H1 (cell line): Measurements from ENCODE around the gene HMCES. TPM values are rescaled to one million over a fixed set of nuclear protein-coding genes. Genes with fewer than 3 reads are reported as not detected.

Source experiments
- CTCF ChIA-PET: fragments of 300-600 bp; sonication (Branson Sonifier 250); formaldehyde crosslinking; loops from one replicate; lab custom pipeline; 2021; ENCODE audit not compliant: partially characterized antibody; lab: Charles Lee
- POLR2A ChIA-PET: fragments of 300-600 bp; sonication (Branson Sonifier 250); formaldehyde crosslinking; loops from one replicate; lab custom pipeline; 2021; ENCODE audit warnings: inconsistent platforms; ENCODE audit not compliant: partially characterized antibody; lab: Charles Lee
- DNase-seq, 2 experiments: peaks; one replicate each; pipeline versions ENCODE4 v3.0.0 to v3.0.0-alpha.2; 2010 to 2022; ENCODE audit warnings: low spot score in 2 of 2, low read depth in 1 of 2, mixed read lengths in 1 of 2
- FAIRE-seq: peaks from 2 replicates; lab custom pipeline; 2011; peaks lifted over from hg19 to GRCh38; lab: Jason Lieb, UNC
- H2AFZ ChIP-seq: 2 replicates; pipeline ENCODE4 v1.8.1; 2012; ENCODE audit warnings: low read length, inconsistent platforms
- H2AK5ac ChIP-seq: 2 replicates; pipeline ENCODE4 v1.6.1; 2013; ENCODE audit warnings: low read depth, low read length
- H2BK120ac ChIP-seq: replicated peaks from 2 replicates; pipeline ENCODE3; 2013; ENCODE audit warnings: low read depth, low read length, inconsistent platforms
- H2BK12ac ChIP-seq: 2 replicates; pipeline ENCODE4 v1.6.1; 2013; ENCODE audit warnings: low read depth, low read length
- H2BK15ac ChIP-seq: 2 replicates; pipeline ENCODE4 v1.6.1; 2013; ENCODE audit warnings: low read length
- H2BK20ac ChIP-seq: 2 replicates; pipeline ENCODE4 v1.6.1; 2013; ENCODE audit warnings: low read length
- H2BK5ac ChIP-seq: 2 replicates; pipeline ENCODE4 v1.6.1; 2013; ENCODE audit warnings: low read depth, low read length
- H3K14ac ChIP-seq: 2 replicates; pipeline ENCODE4 v1.6.1; 2013; ENCODE audit warnings: inconsistent platforms; ENCODE audit not compliant: insufficient read length
- H3K18ac ChIP-seq: 2 replicates; pipeline ENCODE4 v1.6.1; 2013; ENCODE audit warnings: low read length; ENCODE audit errors: extremely low read depth
- H3K23ac ChIP-seq: 2 replicates; pipeline ENCODE4 v1.6.1; 2013; ENCODE audit warnings: inconsistent platforms; ENCODE audit not compliant: insufficient read length
- H3K23me2 ChIP-seq: 2 replicates; pipeline ENCODE4 v1.6.1; 2013; ENCODE audit warnings: low read depth, low read length
- H3K27ac ChIP-seq: 2 replicates; pipeline ENCODE4 v1.6.1; 2011; ENCODE audit warnings: low read depth, low read length, inconsistent platforms
- H3K27me3 ChIP-seq, 4 experiments: replicated peaks in 1 of 4; 1 replicate in 1 of 4; 2 replicates in 3 of 4; pipeline versions ENCODE4 v1.6.1 to v1.8.1; 2011 to 2013; ENCODE audit warnings: low read length in 3 of 4, mild to moderate bottlenecking in 3 of 4, inconsistent platforms in 2 of 4, mixed read lengths in 2 of 4, moderate library complexity in 1 of 4; ENCODE audit not compliant: control insufficient read depth in 3 of 4, insufficient read depth in 3 of 4; ENCODE audit errors: extremely low read depth in 1 of 4
- H3K36me3 ChIP-seq, 4 experiments: 2 replicates each; pipeline versions ENCODE4 v1.6.1 to v1.8.1; 2011 to 2013; ENCODE audit warnings: mild to moderate bottlenecking in 4 of 4, low read length in 3 of 4, moderate library complexity in 2 of 4, control low read depth in 1 of 4, inconsistent platforms in 1 of 4; ENCODE audit not compliant: insufficient read depth in 4 of 4, control insufficient read depth in 2 of 4
- H3K4ac ChIP-seq: replicated peaks from 2 replicates; pipeline ENCODE3; 2013; ENCODE audit warnings: low read length, low read depth, mixed read lengths, inconsistent platforms; ENCODE audit not compliant: insufficient read length
- H3K4me1 ChIP-seq, 4 experiments: replicated peaks in 1 of 4; 1 replicate in 1 of 4; 2 replicates in 3 of 4; pipeline versions ENCODE4 v1.6.1 to v1.8.1; 2011 to 2013; ENCODE audit warnings: low read length in 3 of 4, inconsistent platforms in 2 of 4, mixed read lengths in 1 of 4; ENCODE audit not compliant: insufficient read depth in 4 of 4, control insufficient read depth in 3 of 4
- H3K4me2 ChIP-seq, 2 experiments: 2 replicates each; pipeline versions ENCODE4 v1.6.1 to v1.8.1; 2011 to 2013; ENCODE audit warnings: low read depth in 2 of 2, low read length in 2 of 2, control low read depth in 1 of 2, inconsistent platforms in 1 of 2, mild to moderate bottlenecking in 1 of 2; ENCODE audit not compliant: insufficient read depth in 1 of 2
- H3K4me3 ChIP-seq, 4 experiments: fragments of 200-600, 300-600 bp in 1 of 4; sonication (generic), shearing (Covaris generic), sonication (Bioruptor Twin) in 1 of 4; 2 replicates each; pipeline versions ENCODE4 v1.5.1 to v1.8.1; 2011 to 2016; ENCODE audit warnings: low read length in 4 of 4, low read depth in 3 of 4, control low read depth in 2 of 4, inconsistent platforms in 2 of 4, mild to moderate bottlenecking in 2 of 4, mixed read lengths in 1 of 4, moderate library complexity in 1 of 4; ENCODE audit not compliant: insufficient read depth in 2 of 4; ENCODE audit errors: extremely low read depth in 1 of 4
- H3K56ac ChIP-seq: replicated peaks from 2 replicates; pipeline ENCODE3; 2013; ENCODE audit warnings: low read depth, mild to moderate bottlenecking, mixed read lengths, low read length, inconsistent platforms; ENCODE audit not compliant: insufficient read length
- H3K79me1 ChIP-seq: 2 replicates; pipeline ENCODE4 v1.6.1; 2013; ENCODE audit warnings: low read depth, low read length, control low read depth
- H3K79me2 ChIP-seq, 2 experiments: 2 replicates each; pipeline versions ENCODE4 v1.6.1 to v1.8.1; 2012 to 2013; ENCODE audit warnings: low read length in 2 of 2, mild to moderate bottlenecking in 2 of 2, inconsistent platforms in 1 of 2; ENCODE audit not compliant: insufficient read depth in 2 of 2, control insufficient read depth in 1 of 2
- H3K9ac ChIP-seq, 4 experiments: replicated peaks in 1 of 4; 1 replicate in 1 of 4; 2 replicates in 3 of 4; pipeline versions ENCODE4 v1.6.1 to v1.8.1; 2011 to 2013; ENCODE audit warnings: low read depth in 3 of 4, low read length in 3 of 4, control low read depth in 2 of 4, mild to moderate bottlenecking in 2 of 4, moderate library complexity in 2 of 4, inconsistent platforms in 1 of 4; ENCODE audit errors: extremely low read depth in 1 of 4
- H3K9me3 ChIP-seq, 2 experiments: 2 replicates each; pipeline versions ENCODE4 v1.6.1 to v1.8.1; 2012 to 2013; ENCODE audit warnings: mild to moderate bottlenecking in 2 of 2, moderate library complexity in 2 of 2, control low read depth in 1 of 2, inconsistent platforms in 1 of 2, low read depth in 1 of 2, low read length in 1 of 2, mixed read lengths in 1 of 2; ENCODE audit not compliant: insufficient read depth in 2 of 2
- H4K20me1 ChIP-seq, 2 experiments: replicated peaks in 1 of 2; 2 replicates each; pipeline versions ENCODE3 to v1.8.1; 2011 to 2013; ENCODE audit warnings: inconsistent platforms in 2 of 2, low read length in 2 of 2, mild to moderate bottlenecking in 1 of 2; ENCODE audit not compliant: insufficient read depth in 2 of 2, control insufficient read depth in 1 of 2
- H4K5ac ChIP-seq: 2 replicates; pipeline ENCODE4 v1.6.1; 2013; ENCODE audit warnings: low read length, low read depth, mixed read lengths, inconsistent platforms; ENCODE audit not compliant: insufficient read length
- H4K8ac ChIP-seq: 2 replicates; pipeline ENCODE4 v1.8.0; 2013; ENCODE audit warnings: mild to moderate bottlenecking, moderate library complexity, low read length, inconsistent platforms; ENCODE audit not compliant: insufficient read depth; ENCODE audit errors: extremely low read depth
- H4K91ac ChIP-seq: replicated peaks from 2 replicates; pipeline ENCODE3; 2013; ENCODE audit warnings: low read length, mixed read lengths, inconsistent platforms; ENCODE audit not compliant: insufficient read length
- BRCA1 ChIP-seq: IDR thresholded peaks from 2 replicates; pipeline ENCODE4 v1.6.1; 2012; ENCODE audit warnings: low read depth, low read length, improper control_type of control experiment
- EZH2 ChIP-seq: fragments of 200-600 bp; sonication (generic); IDR thresholded peaks from 2 replicates; pipeline ENCODE4 v1.7.1; 2012; ENCODE audit warnings: low read depth, mild to moderate bottlenecking, moderate library complexity, low read length, inconsistent platforms; ENCODE audit not compliant: severe bottlenecking
- GTF2F1 ChIP-seq: IDR thresholded peaks from 2 replicates; pipeline ENCODE4 v1.6.1; 2012; ENCODE audit warnings: low read depth, low read length, improper control_type of control experiment, borderline replicate concordance
- HDAC2 ChIP-seq, 2 experiments: fragments of 300-600 bp in 1 of 2; sonication (generic) in 1 of 2; IDR thresholded peaks; 2 replicates each; pipeline ENCODE4 v1.6.1; 2011 to 2012; ENCODE audit warnings: low read depth in 2 of 2, low read length in 2 of 2, mild to moderate bottlenecking in 2 of 2, moderate library complexity in 2 of 2, borderline replicate concordance in 1 of 2, inconsistent platforms in 1 of 2
- MAX ChIP-seq: IDR thresholded peaks from 2 replicates; pipeline ENCODE4 v1.6.1; 2012; ENCODE audit warnings: inconsistent platforms
- POLR2A ChIP-seq, 2 experiments: IDR thresholded peaks; 1 replicate in 1 of 2; 2 replicates in 1 of 2; pipeline ENCODE4 v1.6.1; 2011; ENCODE audit warnings: low read depth in 2 of 2, low read length in 2 of 2, mild to moderate bottlenecking in 2 of 2; ENCODE audit errors: control extremely low read depth in 1 of 2
- POLR2AphosphoS5 ChIP-seq: IDR thresholded peaks from 2 replicates; pipeline ENCODE4 v1.6.1; 2011; ENCODE audit warnings: low read depth, low read length
- RXRA ChIP-seq: IDR thresholded peaks from 2 replicates; pipeline ENCODE4 v1.6.1; 2011; ENCODE audit warnings: low read depth, mild to moderate bottlenecking, low read length, moderate library complexity; ENCODE audit not compliant: insufficient read depth
- SIN3A ChIP-seq, 2 experiments: IDR thresholded peaks in 1 of 2; conservative IDR thresholded peaks in 1 of 2; 2 replicates each; pipeline ENCODE4 v1.6.1; 2011 to 2012; ENCODE audit warnings: low read length in 2 of 2, improper control_type of control experiment in 1 of 2, low read depth in 1 of 2, mild to moderate bottlenecking in 1 of 2
- TEAD4 ChIP-seq: IDR thresholded peaks from 2 replicates; pipeline ENCODE4 v1.6.1; 2012; ENCODE audit warnings: low read depth, low read length, inconsistent platforms, mixed read lengths
- WGBS, 2 experiments: shearing (Covaris generic) in 1 of 2; methylation state at CpG; one replicate each; pipeline versions ENCODE4 v1.1.6 to v1.1.7; 2013 to 2015; ENCODE audit warnings: low lambda C conversion rate in 2 of 2, mixed read lengths in 2 of 2, inconsistent platforms in 1 of 2, low coverage in 1 of 2, missing lambda C conversion rate in 1 of 2; ENCODE audit not compliant: insufficient replicate concordance in 2 of 2, insufficient coverage in 1 of 2, insufficient read length in 1 of 2; ENCODE audit errors: extremely low coverage in 1 of 2, missing lambda C conversion rate in 1 of 2; 5-methylcytosine and 5-hydroxymethylcytosine counted together
- polyA plus RNA-seq, 7 experiments: library from polyadenylated mRNA; depleted of rRNA in 3 of 7; stranded (reverse) in 5 of 7; unstranded in 2 of 7; fragments of >200 nt in 5 of 7; fragments of 200-250 nt in 2 of 7; gene quantifications; 1 replicate in 5 of 7; 2 replicates in 1 of 7; 4 replicates in 1 of 7; pipeline versions ENCODE4 v1.2.1 to v1.2.3, GENCODE V29; 2011 to 2013; ENCODE audit warnings: missing spikeins in 2 of 7, mixed read lengths in 2 of 7
- total RNA-seq: library from RNA; stranded (reverse); fragmentation: NEBNext Ultra II Directional; extraction: Animal tissue kit (Norgen Biotek cat#: 25700); gene quantifications from 2 replicates; pipeline ENCODE4 v1.2.1, GENCODE V29; 2021

The HMCES gene
- total and polyA plus RNA-seq, 2 of the 8 experiments (the other 6 are each of a cell fraction or from before 2014, with no cell fraction given), result 27.6 to 49.5 TPM

GRCh38 chr3:129315223-129315997 is 36.7 kb downstream of the HMCES start:
- peak overlapping the region; percentile 95 for H4K91ac ChIP-seq
- H3K4me3 ChIP-seq, result peak overlapping the region; percentile 78 to 99 (median 89)
- peaks cover 4 to 9% (median 5%) of the 10 kb centered on the region in 4 experiments for H3K4me1 ChIP-seq
- 0 out of 2 replicates have a peak overlapping the region, but pooled peaks have one; percentile 6 for H2BK20ac ChIP-seq
- H2BK15ac ChIP-seq, result no peak overlapping the region
- H3K79me1 ChIP-seq, result no peaks in the 10 kb centered on the region
- H3K14ac ChIP-seq, result no peak overlapping the region
- no peak for DNase-seq
- peaks cover 0 to 2% (median 0%) of the 10 kb centered on the region in 4 experiments; a peak in 2 of 8 replicates for H3K36me3 ChIP-seq
- peak overlapping the region; percentile 83 to 90 for H3K4me2 ChIP-seq
- peak overlapping the region; percentile 74 for H3K27ac ChIP-seq
- POLR2A ChIA-PET, result interaction anchor here (0.5 to 6.4 kb wide), 56 partner anchors 9 to 593 kb away, joined by 3 to 112 read pairs (median 5); partner anchors contain the start of genes CNBP, COPG1, EFCAB12 and HMCES
- H3K9ac ChIP-seq, result peak overlapping the region; percentile 92 to 99 (median 95)
- H2AFZ ChIP-seq, result no peak overlapping the region
- H3K23ac ChIP-seq, result no peak overlapping the region
- 0 out of 2 replicates have a peak overlapping the region, but pooled peaks have one; percentile 39 for H2BK12ac ChIP-seq
- no peak overlapping the region for H2AK5ac ChIP-seq
- peaks cover 2% of the 10 kb centered on the region; the same call in 1 of the 2 replicates for H3K23me2 ChIP-seq
- H2BK5ac ChIP-seq, result peak overlapping the region; percentile 90
- H3K9me3 ChIP-seq, result no peaks in the 10 kb centered on the region
- no peaks in the 10 kb centered on the region for H3K27me3 ChIP-seq
- H3K4ac ChIP-seq, result peak overlapping the region; percentile 90
- peak overlapping the region; percentile 74 for H3K56ac ChIP-seq
- H3K79me2 ChIP-seq, result peaks cover 0 to 13% of the 10 kb centered on the region in 2 experiments; a peak in 1 of 4 replicates
- peak overlapping the region; percentile 97; the same call in 1 of the 2 replicates for H4K8ac ChIP-seq
- CTCF ChIA-PET, result interaction anchor here (0.8 to 6.6 kb wide), 20 partner anchors 9 to 724 kb away, joined by 3 to 73 read pairs (median 6); partner anchors contain the start of gene HMCES
- H2BK120ac ChIP-seq, result no peak overlapping the region
- peak overlapping the region; percentile 34 for H4K5ac ChIP-seq
- H3K18ac ChIP-seq, result peak overlapping the region; percentile 83
- WGBS, 2 experiments, result 1% methylated on average over 60 of the region's 80 CpGs; no CpG with 5 or more reads in 1 of the 2 experiments
- peaks cover 0 to 2% of the 10 kb centered on the region in 2 experiments for H4K20me1 ChIP-seq
- no peak for FAIRE-seq
- TF ChIP-seq TEAD4 (no peak), POLR2AphosphoS5 (peak; percentile 88), MAX (peak; percentile 16; the same call in 1 of the 2 replicates), BRCA1 (no peak), EZH2 (no peak), POLR2A (IDR thresholded peaks at IDR 0.05; ENCODE audit: control extremely low read depth in 1 of 2, low read depth in 2 of 2, low read length in 2 of 2) (peak in 1 of 2 experiments; percentile 81; a peak in 2 of 3 replicates), RXRA (no peak), SIN3A (conservative IDR thresholded peaks at IDR 0.05 in 1 of 2, IDR thresholded peaks at IDR 0.05 in 1 of 2; ENCODE audit: low read depth in 1 of 2, low read length in 2 of 2) (peak; percentile 17 to 23; a peak in 1 of 4 replicates), HDAC2 (IDR thresholded peaks at IDR 0.05; ENCODE audit: borderline replicate concordance in 1 of 2, low read depth in 2 of 2, low read length in 2 of 2) (peak in 1 of 2 experiments; percentile 3; a peak in 1 of 4 replicates), GTF2F1 (no peak)
